GM21619 (cell line): Measurements from ENCODE around the gene FAM170B.

Source experiments
- ATAC-seq: cut with Tn5 transposase; IDR thresholded peaks from one replicate; pipeline ENCODE4 v1.9.1; 2021; ENCODE audit not compliant: unreplicated experiment

The FAM170B gene

DNA sequence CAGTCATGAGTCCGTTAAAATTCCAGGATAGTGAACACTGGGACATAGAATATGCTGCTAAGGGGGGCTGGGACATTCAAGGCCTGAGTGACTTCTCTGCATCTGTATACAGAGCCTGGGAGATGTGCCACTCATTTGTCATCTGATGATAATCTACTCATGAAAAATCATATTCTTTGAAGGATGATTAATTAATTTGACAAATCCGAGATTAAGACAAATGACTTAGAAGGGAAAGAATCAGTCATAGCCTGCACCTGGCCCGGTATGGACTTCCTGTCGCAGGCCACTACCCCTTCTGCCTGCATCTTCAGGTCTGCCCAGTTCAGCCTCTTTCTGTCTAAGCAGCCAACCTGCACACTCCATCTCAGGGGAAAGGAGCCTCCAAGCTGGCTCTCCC lies 18.8 kb upstream of the FAM170B start:
- no peak for ATAC-seq

DNA sequence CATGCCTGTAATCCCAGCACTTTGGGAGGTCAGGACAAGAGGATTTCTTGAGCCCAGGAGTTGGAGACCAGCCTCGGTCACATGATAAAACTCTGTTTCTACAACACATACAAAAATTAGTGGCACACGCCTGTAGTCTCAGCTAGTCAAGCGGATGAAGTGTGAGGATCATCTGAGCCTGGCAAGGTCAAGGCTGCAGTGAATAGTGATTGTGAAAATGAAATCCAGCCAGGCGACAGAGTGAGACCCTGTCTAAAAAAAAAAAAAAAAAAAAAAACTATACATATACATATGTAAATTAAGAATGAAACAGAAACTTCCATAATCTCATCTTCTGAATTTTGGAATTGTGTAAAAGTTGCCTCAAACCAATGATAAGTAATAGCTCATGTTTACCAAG lies 18.2 kb upstream of the FAM170B start:
- no peak for ATAC-seq

DNA sequence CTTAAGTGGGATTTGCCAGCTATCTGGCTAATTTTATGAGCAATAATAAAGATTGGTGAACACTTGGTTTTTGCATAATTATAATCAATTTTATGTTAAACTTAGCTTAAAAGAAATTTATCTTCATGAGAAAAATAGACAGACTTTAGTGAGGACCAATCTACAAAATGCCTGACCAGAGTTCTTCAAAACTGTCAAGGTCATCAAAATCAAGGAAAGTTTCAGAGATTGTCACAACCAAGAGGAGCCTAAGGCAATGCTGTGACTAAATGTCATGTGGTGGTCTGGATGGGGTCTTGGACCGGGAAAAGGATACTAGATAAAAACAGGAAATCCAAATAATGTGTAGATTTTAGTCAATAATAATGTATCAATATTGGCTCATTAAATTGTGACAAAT lies 17.7 kb upstream of the FAM170B start:
- no peak for ATAC-seq

DNA sequence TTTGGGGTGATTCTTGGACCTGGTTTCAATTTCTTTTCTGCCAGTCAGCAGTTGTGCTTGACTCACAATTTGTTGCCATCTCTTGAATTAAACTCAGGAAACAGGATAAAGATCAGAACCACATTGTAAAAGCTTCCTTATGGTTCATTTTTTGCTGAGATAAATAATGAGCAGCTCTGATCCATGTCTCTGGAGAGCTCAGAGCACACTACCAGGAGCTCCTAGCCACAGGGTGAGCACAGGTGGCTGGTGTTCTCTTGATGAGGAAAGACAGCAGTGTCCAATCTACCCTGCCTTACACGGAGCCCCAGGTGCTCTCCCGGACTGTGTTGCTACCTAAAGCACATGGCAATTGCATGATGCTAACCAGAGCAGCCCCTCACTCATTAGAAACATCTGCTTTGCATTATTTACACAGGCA lies 17.2 kb upstream of the FAM170B start:
- ATAC-seq, result no peak

DNA sequence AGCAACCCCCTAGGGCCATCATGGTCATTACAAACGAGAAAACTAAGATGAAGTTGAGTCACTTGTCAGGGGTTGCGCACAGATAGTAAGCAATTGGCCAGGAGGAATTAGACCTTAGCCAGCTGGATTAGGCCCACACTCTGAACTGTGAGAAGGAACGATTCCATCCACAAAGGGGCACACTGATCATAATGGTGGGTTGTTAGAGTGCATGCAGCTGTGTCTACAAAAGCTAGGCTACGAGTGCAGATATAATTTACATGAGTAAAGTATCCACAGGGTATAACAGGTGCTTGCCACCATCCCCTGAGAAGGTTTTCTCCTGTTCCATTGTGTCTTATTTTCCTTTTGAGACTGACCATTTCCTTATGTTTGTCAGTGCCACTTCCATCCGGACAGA lies 16.6 kb upstream of the FAM170B start:
- no peak for ATAC-seq

DNA sequence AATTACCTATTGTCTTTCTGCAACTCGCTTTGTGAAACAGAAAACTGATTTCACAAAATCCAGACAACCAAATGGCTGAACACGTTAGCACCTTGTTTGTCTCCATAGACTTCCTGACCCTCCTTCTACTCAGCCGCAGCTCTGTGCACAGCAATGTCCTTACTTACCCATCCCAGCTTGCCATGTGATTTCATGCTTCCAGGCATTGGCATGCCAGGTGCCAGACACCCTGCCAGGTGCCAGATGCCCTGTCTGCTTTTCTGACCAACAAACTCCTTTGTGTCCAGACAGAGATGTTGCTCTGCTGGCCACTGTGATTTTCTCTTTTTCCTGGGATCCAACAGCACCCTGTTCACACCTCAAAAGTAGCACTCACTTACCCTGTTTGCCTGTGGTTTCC lies 16.1 kb upstream of the FAM170B start:
- no peak for ATAC-seq

DNA sequence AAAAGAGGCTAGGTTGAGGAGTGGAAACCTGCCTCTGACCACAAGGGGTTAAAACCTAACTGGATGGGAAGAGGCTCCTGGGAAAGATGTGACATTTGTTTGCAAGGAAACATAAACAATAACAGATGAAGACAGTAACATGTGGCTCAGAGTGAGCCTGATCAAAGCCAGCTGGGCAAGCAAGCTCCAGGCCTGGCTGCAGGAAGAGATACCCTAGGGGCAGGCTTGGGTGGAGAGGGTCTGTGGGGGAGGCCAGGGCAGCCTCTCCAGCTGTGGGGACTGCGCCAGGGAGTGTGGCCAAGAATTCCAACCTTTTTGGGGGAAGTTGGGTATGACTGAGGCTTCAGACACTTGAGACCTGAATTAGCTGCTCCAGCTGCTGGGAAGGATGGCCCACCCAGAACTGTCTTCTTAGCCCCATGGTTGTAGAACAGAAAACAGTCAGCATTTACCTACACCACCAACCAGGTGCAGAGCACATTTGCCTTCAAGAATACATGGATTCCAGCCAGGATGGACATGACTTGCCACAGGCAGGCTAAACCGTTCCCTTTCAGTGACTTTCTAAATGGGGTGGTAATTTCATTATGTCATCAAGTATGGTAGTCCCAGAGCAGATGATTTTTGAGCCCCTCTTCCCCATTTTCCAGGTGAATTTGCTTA lies 10.4 kb upstream of the FAM170B start:
- no peak for ATAC-seq

DNA sequence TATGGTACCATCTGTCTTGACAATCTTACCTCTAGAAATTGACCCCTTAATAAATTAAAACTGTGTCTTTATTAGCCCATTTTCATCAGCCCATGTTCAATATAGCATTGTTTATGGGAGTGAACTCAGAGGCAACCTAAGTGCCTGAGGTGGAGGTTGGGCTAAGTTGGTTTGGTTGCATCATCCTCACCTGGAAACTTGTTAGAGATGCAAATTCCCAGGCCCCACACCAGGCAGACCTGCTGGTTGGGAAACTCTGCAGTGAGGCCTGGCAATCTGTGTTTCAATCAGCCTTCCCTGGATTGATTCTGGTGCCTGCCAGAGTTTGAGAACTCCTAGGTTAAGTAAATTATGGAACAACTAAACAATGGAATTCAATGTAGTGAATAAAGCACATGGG lies 9.4 kb upstream of the FAM170B start:
- ATAC-seq, result no peak

DNA sequence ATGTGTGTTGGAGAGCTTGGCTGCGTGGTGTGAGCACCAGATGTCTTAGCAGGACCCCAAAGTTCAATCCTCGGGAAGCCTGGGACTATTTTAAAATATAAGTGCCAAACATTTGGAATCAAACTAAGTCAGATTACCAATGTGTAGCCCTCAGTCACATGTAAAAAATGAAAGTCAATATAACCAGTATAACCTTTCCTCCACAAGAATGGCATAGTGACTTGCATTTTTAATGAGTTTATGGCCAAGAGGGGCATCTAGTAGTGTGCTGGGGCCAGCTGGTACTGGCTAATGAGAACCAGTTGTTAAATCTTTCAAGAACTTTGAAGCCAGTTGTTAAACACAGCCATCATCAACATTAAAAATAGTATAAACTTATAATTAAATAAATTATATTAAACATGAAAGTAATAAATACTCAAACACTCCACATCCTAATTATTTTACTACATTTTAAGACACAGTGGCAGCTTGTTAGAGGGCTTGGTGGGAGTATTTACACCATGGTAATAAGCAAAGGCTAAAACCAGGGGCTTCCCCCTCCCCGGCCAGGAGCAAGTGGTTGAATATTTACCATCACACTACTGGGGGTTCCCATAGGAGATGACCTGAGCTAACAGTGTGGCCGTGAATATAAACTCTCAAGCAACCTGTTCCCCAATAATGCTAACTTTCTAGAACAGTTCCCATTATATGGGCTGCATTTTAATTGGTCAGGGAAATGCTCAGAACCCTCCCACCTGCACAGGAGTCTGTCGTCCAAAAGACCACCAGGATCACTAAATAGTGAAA lies 7.9 kb upstream of the FAM170B start:
- ATAC-seq, result peak; percentile 80

DNA sequence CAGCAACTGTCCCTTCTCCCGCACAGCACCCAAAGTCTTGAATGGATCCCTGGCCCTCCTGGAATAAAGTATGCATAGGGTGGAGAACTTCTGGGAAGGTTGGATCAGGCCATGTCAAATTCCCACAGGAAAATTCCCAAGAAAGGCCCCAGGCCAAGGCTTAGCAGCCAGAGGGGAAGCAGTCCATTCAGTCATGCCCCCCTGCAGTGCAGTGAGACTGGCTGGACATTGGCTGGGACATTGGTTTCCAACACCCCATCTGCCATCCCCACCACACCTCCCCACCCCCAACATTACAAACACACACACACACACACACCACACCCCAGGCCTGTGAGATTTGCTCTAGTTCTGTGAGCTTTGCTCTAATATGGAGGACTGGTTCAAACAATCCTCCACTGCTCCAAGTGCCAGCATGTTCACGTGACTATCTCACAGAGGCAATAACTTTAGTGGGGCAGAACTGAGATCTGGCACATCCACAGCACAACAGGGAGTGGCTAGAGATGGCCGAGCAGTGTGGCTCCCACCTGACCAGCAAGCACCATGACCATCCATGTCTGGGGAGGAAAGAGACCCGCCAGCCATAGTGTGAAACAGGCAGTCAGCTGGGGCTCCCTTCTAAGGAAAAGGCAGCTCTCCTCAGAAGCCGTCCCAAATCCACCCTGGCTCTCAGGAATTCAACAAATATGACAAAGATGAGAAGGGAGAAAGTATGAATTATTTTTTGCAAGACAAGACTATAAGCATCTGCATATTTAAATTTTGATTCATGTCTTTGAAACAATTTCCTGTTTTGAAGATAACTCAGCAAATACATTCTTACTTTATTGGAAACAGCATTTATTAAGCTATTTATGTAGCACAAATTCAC lies 6.7 kb upstream of the FAM170B start:
- no peak for ATAC-seq

DNA sequence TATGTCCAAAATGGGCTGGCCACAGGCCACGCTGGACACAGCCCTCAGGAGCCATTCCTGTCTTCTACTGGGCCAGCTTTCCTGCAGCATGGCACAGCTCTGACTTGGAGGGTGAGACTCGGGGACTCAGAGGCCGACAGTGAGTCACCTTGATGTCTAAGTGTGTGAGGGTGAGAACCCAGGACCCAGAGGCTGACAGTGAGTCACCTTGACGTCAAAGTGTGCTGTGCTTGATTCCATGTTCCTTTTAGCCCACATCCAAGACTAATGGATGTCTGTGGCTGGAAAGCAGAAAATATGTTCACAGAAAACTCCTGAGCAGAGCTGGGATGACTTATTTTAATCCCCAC lies 6.0 kb upstream of the FAM170B start:
- ATAC-seq, result no peak

DNA sequence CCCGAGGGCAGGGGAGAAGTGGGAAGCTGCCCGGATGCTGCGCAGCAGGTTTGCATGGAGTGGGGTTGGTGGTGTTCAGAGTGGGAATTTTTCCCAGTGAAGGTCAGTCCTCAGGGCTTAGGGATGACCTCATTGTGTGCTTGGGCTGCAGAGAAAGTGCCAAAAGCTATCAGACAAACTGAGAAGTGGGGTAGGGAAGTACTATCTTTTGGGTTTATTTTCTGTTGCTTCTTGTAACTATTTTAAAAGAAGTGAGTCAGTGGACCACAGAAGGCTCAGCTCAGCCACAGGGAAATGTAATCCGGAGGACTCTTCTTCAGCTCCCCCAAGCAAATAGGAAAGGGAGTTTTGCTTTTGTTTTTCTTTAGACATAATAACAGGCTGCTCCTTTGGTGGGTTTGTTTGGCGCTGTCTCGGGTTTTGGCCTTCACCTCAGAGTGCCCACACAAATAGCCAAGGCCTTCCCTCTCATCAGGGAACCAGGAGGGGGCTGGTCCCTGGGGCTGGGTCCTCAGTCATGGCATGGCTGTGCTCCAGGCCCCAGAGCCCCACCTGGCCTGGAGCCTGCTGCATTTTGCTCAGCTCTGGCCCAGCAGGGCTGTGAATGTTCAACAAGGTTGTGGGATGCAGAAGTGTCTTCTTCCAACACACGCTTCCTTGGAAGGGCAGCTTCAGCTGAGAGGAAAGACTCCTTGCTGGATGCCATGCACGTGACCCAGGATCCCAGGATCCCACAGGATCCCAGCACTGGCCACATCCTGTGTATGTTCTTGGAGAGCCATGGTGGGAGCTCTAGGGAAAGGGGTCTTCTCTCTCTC lies 5.4 kb upstream of the FAM170B start:
- no peak for ATAC-seq

DNA sequence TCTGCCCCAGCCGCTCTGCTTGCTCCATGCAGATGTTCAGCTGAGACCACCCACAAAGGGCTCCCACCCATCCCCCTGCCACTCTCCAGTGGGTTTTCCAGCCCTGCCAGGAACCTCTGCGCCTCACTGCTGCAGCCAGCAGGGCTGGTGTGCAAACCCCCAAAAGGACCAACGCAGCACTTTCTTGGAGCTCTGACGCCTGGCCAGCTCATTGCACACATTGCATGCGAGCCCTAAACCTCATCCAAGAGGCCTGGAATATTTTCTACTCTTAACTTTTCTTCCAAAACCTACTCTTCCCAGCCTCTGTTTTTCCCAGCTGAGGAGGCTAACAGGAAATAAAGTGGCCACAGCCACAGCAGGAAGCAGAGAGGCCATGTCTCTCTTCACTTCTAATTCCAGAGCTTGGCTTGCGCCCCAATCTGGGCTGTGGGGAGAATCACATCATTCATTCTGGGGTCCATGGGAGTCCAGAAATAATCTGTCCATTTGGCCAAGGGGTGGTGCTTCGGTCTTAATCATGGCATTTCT lies 4.6 kb upstream of the FAM170B start:
- no peak for ATAC-seq

DNA sequence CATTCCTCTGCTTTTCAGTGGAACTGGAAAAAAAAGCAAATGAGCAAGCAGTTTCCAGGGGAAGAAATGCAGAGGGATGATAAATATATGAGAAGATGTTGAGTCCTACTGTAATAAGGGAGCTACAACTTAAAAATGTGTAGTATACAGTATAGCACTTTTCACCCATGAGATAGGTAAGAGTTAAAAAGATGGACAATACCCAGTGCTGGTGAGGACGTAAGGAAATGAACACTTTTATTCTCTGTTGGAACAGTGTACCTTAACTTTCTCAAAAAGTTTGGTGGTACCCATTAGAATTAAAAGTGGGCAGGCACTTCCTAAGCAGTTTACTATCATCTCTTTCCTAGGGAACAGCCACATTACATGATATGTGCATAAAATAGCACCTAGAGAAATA lies 2.7 kb upstream of the FAM170B start:
- no peak for ATAC-seq

DNA sequence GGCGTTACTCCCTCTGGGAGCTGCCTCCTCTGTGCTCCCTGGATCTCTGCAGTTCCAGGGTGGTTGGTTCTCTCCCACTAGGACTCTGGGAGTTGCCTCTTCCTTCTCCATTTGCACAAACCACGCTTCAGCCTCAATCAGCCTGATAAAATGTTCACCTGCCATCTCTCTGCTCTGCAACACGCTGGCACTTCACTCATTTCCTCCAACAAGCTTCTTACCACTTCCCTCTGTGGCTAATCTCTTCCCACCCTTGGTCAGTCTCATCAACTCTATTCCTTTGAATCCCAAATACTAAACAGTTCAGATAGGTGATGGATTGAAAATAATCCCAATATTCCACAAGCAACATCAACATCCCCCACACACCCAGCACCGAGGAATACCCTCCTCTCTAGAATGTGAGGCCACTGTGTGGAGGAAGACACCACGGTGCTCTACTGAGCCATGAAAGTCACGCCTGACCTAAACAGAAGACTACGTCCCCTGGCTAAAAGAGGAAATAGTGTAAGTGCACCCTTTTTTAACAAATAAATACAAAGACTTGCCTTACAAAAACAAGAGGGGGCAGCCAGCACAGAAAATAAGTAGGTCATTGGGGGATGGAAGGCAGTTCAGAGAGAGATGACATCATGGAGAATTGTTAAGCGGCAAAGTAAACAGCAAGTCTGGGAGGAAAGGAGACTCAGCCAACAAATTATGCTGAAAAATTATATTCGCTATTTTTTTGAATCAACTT lies 1.9 kb upstream of the FAM170B start:
- peak; percentile 51 for ATAC-seq

DNA sequence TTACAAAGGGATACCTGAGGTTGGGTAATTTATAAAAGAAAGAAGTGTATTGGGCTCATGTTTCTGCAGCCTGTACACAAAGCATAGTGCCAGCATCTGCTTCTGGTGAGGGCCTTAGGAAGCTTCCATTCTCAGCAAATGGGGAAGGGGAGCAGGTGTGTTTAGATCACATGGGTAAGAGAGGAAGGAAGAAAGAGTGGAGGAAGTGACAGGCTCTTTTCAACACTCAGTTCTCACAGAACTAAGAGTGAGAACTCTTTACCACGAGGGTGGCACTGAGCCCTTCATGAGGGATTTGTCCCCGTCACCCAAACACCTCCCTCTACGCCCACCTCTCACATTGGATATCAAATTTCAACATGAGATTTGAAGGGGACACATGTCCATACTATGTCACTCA lies 506 bp upstream of the FAM170B start:
- ATAC-seq, result no peak

DNA sequence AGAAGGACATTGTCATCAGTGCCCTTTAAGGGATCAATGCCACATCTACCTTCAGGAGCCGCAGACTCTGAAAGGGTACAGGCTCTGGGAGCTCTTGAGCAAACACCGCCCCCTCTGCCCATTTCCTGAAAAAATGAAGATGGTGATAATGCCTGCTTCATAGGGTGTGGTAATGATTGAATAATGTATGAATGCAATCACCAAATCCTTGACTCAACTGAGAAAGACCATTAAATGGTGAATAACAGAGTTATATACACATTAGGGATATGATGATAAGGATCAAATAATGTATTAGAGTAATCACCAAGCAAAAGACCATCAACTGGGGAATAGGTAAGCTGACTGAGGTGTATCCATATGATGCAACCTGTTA lies 1.5 kb downstream of the FAM170B start:
- no peak for ATAC-seq

DNA sequence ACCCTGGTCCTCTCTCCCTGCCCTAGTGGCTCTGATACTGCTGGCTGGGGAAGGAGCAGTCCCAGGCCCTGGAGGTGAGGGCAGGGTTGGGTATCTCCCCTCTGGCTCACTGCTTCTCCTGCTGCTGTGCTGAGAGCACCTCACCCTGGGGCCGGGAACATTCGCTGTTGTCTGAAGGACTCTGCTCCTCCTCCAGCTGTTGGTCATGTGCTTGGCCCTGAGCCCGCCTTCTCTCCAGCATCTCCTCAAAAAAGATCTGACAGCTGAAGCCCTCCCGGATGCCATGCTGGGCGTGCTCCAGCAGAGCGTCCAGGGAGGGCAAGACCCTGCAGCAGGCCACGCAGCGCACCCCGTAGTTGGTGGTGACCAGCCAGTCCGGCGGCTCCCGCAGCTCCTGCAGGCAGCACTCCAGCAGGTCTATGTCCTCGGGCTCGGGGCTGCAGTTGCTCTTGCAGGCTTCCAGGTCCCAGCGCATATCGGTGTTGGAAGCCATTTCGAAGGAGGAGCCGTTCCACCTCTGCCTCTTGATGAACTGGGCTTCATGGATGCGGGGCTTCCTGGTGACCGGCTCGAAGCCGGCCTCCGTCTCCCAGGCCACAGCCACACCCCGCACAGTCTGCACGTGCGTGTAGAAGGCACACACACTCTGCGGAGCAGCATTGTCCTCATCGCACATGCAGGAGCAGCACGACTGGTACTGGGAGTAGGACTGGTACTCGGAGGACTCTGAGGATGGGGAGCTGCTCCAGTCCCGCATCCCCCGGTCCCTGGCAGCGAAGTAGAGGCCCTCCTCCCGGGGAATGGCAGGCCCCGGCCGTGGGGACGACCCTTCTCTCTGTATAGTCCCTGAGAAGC lies 2.1 kb downstream of the FAM170B start:
- ATAC-seq, result no peak

DNA sequence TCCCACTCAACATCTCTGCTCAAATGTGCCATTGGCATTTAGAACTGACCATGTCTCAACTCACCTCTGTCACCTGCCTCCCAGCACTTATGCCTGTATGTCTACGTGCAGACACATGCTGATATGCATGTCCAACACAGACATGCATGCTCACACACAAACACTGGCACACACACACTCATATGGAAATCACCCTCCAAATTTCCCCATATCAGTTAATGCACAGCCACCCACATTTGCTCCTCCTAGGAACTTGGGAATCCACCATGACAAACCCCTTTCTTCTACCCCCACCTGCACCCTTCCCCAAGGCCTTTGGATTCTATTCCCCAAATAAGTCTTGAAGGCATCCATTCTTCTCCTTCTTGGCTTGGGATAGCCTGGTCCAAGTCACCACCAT lies 4.4 kb downstream of the FAM170B start:
- ATAC-seq, result no peak
